ENCODE results near the gene INPP5J. TPM values are rescaled to one million over a fixed set of nuclear protein-coding genes. Genes with fewer than 3 reads are reported as not detected.

Gene INPP5J
- total and polyA plus RNA-seq, 4 donors: 1.2 to 6.5 (median 2.1) TPM

DNA sequence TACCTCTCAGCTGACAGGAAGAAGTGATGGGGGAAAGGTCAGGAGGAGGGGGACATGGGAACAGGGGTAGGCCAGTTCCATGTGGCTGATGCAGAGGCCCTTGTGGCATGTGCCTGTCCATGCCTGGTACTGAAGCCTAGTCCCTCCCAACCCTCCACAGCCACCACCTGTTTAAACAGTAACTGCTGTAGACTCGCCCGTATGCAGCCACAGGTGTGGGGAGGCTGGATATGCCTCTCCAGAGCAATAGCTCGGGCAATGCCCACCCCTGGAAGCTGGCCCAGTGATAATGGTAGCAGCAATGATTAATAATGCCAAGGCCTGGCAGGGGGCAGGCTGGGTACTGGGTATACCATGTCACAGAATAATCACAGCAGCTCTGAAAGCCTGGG lies 39.4 kb upstream of the INPP5J start:
- Histone ChIP-seq H3K9ac (ENCODE audit: insufficient read depth in 1 of 2, low read length in 2 of 2) (no peak overlapping the region), H3K9me3 (ENCODE audit: control insufficient read depth in 4 of 4, insufficient read depth in 3 of 4, low read length in 3 of 4) (no peaks in the 10 kb centered on the region), H3K4me1 (ENCODE audit: control insufficient read depth in 5 of 5, insufficient read depth in 5 of 5, low read length in 5 of 5) (peaks cover 7 to 46% (median 24%) of the 10 kb centered on the region in 5 donors), H3K36me3 (ENCODE audit: control insufficient read depth in 4 of 4, insufficient read depth in 4 of 4, low read length in 4 of 4) (peaks cover 4 to 18% (median 9%) of the 10 kb centered on the region in 4 donors), H3K27ac (ENCODE audit: low read depth in 1 of 2, low read length in 1 of 2) (peak overlapping the region; percentile 38 to 73), H3K4me3 (no peak overlapping the region), H3K27me3 (ENCODE audit: control insufficient read depth in 3 of 3, insufficient read depth in 3 of 3, low read length in 2 of 3) (no peaks in the 10 kb centered on the region)
- TF ChIP-seq, protein P1, sequence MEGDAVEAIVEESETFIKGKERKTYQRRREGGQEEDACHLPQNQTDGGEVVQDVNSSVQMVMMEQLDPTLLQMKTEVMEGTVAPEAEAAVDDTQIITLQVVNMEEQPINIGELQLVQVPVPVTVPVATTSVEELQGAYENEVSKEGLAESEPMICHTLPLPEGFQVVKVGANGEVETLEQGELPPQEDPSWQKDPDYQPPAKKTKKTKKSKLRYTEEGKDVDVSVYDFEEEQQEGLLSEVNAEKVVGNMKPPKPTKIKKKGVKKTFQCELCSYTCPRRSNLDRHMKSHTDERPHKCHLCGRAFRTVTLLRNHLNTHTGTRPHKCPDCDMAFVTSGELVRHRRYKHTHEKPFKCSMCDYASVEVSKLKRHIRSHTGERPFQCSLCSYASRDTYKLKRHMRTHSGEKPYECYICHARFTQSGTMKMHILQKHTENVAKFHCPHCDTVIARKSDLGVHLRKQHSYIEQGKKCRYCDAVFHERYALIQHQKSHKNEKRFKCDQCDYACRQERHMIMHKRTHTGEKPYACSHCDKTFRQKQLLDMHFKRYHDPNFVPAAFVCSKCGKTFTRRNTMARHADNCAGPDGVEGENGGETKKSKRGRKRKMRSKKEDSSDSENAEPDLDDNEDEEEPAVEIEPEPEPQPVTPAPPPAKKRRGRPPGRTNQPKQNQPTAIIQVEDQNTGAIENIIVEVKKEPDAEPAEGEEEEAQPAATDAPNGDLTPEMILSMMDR (IDR thresholded peaks at IDR 0.05; ENCODE audit: control extremely low read depth, extremely low read depth): no peak
- WGBS, 2 donors: 66 to 74% methylated on average over 3 of the region's 3 CpGs
- DNase-seq (peak in 1 of 3 donors; percentile 47), ATAC-seq (ENCODE audit: insufficient read depth, low FRiP score) (no peak)

DNA sequence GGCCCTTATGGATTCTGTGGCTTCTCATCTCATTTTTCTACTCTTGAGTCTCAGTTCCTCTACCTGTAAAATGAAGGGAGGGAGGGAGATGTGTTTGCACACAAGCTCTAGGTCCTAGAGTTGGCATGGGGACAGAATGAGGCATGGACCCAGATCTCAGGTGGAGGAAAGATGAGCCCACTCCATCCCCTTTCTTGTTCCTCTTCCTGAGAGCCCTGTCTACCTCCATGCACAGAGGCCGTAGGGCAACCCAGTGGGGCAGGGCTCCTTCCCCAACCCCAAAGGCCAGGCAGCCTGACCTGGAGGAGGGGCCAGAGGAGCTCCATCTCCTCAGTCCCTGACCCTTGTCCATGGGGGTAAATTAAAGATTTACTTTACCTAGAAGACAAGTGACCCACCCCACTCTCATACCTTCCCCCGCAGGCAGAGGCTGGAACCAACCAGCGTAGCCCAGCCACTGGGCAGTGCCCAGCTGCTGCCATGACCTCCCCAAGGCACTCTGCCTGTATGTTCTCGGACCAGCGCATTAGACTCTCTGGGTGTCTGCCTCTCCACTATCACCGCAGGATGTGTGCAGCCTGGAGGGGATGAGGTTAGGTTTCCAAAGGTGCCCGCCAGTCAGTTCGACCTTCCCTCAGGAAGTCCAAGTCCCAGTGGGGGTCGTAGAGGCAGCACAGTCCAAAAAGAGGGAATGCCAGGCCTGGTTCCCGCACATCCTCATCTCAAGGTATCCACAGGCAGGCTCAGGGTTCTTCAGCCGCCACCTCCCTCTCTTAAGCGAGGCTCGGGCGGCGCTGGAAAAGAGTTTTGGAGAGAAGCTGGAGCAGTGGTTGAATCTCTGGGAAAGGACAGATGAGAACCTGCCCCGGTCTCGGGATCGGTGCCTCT lies 38.6 kb upstream of the INPP5J start:
- 12 to 15% methylated on average over 18 of the region's 18 CpGs for WGBS, 2 donors
- ATAC-seq (ENCODE audit: insufficient read depth, low FRiP score) (no peak), DNase-seq (no peak)
- Histone ChIP-seq H3K4me1 (ENCODE audit: control insufficient read depth in 5 of 5, insufficient read depth in 5 of 5, low read length in 5 of 5) (peaks cover 7 to 43% (median 24%) of the 10 kb centered on the region in 5 donors), H3K4me3 (peak overlapping the region; percentile 36), H3K9ac (ENCODE audit: insufficient read depth in 1 of 2, low read length in 2 of 2) (peak overlapping the region; percentile 3 to 18), H3K36me3 (ENCODE audit: control insufficient read depth in 4 of 4, insufficient read depth in 4 of 4, low read length in 4 of 4) (peaks cover 4 to 22% (median 14%) of the 10 kb centered on the region in 4 donors), H3K27ac (ENCODE audit: low read depth in 1 of 2, low read length in 1 of 2) (peak overlapping the region; percentile 62 to 79), H3K27me3 (ENCODE audit: control insufficient read depth in 3 of 3, insufficient read depth in 3 of 3, low read length in 2 of 3) (no peaks in the 10 kb centered on the region), H3K9me3 (ENCODE audit: control insufficient read depth in 4 of 4, insufficient read depth in 3 of 4, low read length in 3 of 4) (no peaks in the 10 kb centered on the region)
- TF ChIP-seq, protein P1 (IDR thresholded peaks at IDR 0.05; ENCODE audit: control extremely low read depth, extremely low read depth): no peak

DNA sequence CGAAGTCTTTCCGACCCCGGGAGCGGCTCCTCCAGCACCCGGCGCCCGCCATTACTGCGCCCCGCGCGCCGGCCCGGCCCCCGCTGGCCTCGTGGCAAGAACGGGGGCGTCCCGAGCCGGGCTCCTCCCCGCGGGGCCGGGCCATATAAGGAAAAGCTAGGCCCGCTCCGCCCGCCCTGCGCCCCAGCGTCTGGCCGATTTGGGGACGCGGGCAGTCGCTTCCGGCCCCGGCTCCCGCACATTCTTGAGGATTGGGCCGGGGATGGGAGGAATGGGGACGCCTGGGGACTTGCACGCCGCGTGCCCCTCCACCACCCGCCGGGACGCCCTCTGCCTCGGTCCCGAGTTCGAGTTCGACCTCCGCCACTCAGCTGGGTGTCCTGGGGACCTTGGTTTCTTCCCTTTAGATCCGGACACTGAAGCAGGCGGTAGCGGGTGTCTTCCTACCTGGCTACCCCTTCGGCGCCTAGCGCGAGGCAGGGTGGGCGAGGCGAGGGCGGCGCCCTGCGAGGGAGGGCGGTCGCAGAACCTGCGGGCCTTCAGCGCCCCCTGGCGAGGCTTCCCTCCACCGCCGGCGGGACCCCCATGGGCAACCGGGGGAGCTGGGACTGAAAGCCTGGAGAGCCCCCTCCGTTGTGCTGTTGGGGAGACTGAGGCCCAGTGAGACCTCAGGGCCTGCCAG lies 37.8 kb upstream of the INPP5J start:
- Histone ChIP-seq H3K27ac (ENCODE audit: low read depth in 1 of 2, low read length in 1 of 2) (peak overlapping the region; percentile 79 to 86), H3K4me3 (peak overlapping the region; percentile 62), H3K9me3 (ENCODE audit: control insufficient read depth in 4 of 4, insufficient read depth in 3 of 4, low read length in 3 of 4) (no peaks in the 10 kb centered on the region), H3K36me3 (ENCODE audit: control insufficient read depth in 4 of 4, insufficient read depth in 4 of 4, low read length in 4 of 4) (peaks cover 4 to 27% (median 20%) of the 10 kb centered on the region in 4 donors), H3K27me3 (ENCODE audit: control insufficient read depth in 3 of 3, insufficient read depth in 3 of 3, low read length in 2 of 3) (no peaks in the 10 kb centered on the region), H3K9ac (ENCODE audit: insufficient read depth in 1 of 2, low read length in 2 of 2) (peak overlapping the region in 1 of 2 donors; percentile 57), H3K4me1 (ENCODE audit: control insufficient read depth in 5 of 5, insufficient read depth in 5 of 5, low read length in 5 of 5) (peaks cover 7 to 43% (median 24%) of the 10 kb centered on the region in 5 donors)
- peak; percentile 88 to 91 (median 88) for DNase-seq
- ATAC-seq (ENCODE audit: insufficient read depth, low FRiP score): peak; percentile 87
- TF ChIP-seq, protein P1 (IDR thresholded peaks at IDR 0.05; ENCODE audit: control extremely low read depth, extremely low read depth): peak; percentile 66
- WGBS, 2 donors: 0 to 1% methylated on average over 48 to 69 of the region's 69 CpGs

All from lung (tissue), 12 donors.